ENCODE data around the gene SLC44A1. TPM values are rescaled to one million over a fixed set of nuclear protein-coding genes. Genes with fewer than 3 reads are reported as not detected.
"Not testable (repeated sequence)": the region's sequence is repeated elsewhere in the genome, so short reads cannot be mapped to it uniquely, and the experiment has no call there.

Gene SLC44A1
- total RNA-seq, 1 donor: 28.3 TPM

- no peak for DNase-seq (ENCODE audit: low read depth in 2 of 3, low spot score in 2 of 3)
These were observed 2.4 kb upstream of the SLC44A1 start for GRCh38 chr9:105242062-105242461.

- no peak for DNase-seq (ENCODE audit: low read depth in 2 of 3, low spot score in 2 of 3)
These were observed 1.9 kb upstream of the SLC44A1 start for GRCh38 chr9:105242557-105242956.

- DNase-seq (ENCODE audit: low read depth in 2 of 3, low spot score in 2 of 3): no peak
These were observed 1.3 kb upstream of the SLC44A1 start for GRCh38 chr9:105243015-105243686.

- DNase-seq (ENCODE audit: low read depth in 2 of 3, low spot score in 2 of 3): no peak
These were observed 230 bp downstream of the SLC44A1 start for GRCh38 chr9:105244734-105245028.

- DNase-seq (ENCODE audit: low read depth in 2 of 3, low spot score in 2 of 3): peak; percentile 18 to 74 (median 57)
These were observed 809 bp downstream of the SLC44A1 start for GRCh38 chr9:105245029-105245890.

- no peak for DNase-seq (ENCODE audit: low read depth in 2 of 3, low spot score in 2 of 3)
These were observed 1.4 kb downstream of the SLC44A1 start for GRCh38 chr9:105245891-105246161.

GRCh38 chr9:105246656-105247173 is 2.3 kb downstream of the SLC44A1 start:
- no peak for DNase-seq (ENCODE audit: low read depth in 2 of 3, low spot score in 2 of 3)

GRCh38 chr9:105248691-105249090 is 4.2 kb downstream of the SLC44A1 start:
- no peak for DNase-seq (ENCODE audit: low read depth in 2 of 3, low spot score in 2 of 3)

- no peak for DNase-seq (ENCODE audit: low read depth in 2 of 3, low spot score in 2 of 3)
These were observed 6.7 kb downstream of the SLC44A1 start for GRCh38 chr9:105251133-105251532.

- no peak for DNase-seq (ENCODE audit: low read depth in 2 of 3, low spot score in 2 of 3)
These were observed 7.4 kb downstream of the SLC44A1 start for GRCh38 chr9:105251733-105252404.

- DNase-seq (ENCODE audit: low read depth in 2 of 3, low spot score in 2 of 3): no peak
These were observed 7.9 kb downstream of the SLC44A1 start for GRCh38 chr9:105252405-105252756.

- DNase-seq (ENCODE audit: low read depth in 2 of 3, low spot score in 2 of 3): no peak
These were observed 9.8 kb downstream of the SLC44A1 start for GRCh38 chr9:105254226-105254625.

- DNase-seq (ENCODE audit: low read depth in 2 of 3, low spot score in 2 of 3): peak in 1 of 3 donors; percentile 36
These were observed 11.0 kb downstream of the SLC44A1 start for GRCh38 chr9:105255421-105255820.

GRCh38 chr9:105256569-105256968 is 12.1 kb downstream of the SLC44A1 start:
- DNase-seq (ENCODE audit: low read depth in 2 of 3, low spot score in 2 of 3): not testable (repeated sequence)

- DNase-seq (ENCODE audit: low read depth in 2 of 3, low spot score in 2 of 3): no peak
These were observed 13.4 kb downstream of the SLC44A1 start for GRCh38 chr9:105257809-105258208.

- DNase-seq (ENCODE audit: low read depth in 2 of 3, low spot score in 2 of 3): no peak
These were observed 13.8 kb downstream of the SLC44A1 start for GRCh38 chr9:105258225-105258737.

- no peak for DNase-seq (ENCODE audit: low read depth in 2 of 3, low spot score in 2 of 3)
These were observed 14.8 kb downstream of the SLC44A1 start for GRCh38 chr9:105259274-105259673.

GRCh38 chr9:105259731-105260612 is 15.5 kb downstream of the SLC44A1 start:
- DNase-seq (ENCODE audit: low read depth in 2 of 3, low spot score in 2 of 3): no peak

- no peak for DNase-seq (ENCODE audit: low read depth in 2 of 3, low spot score in 2 of 3)
These were observed 18.0 kb downstream of the SLC44A1 start for GRCh38 chr9:105262497-105262896.

- DNase-seq (ENCODE audit: low read depth in 2 of 3, low spot score in 2 of 3): no peak
These were observed 19.9 kb downstream of the SLC44A1 start for GRCh38 chr9:105264380-105264779.

GRCh38 chr9:105268254-105268653 is 23.8 kb downstream of the SLC44A1 start:
- not testable (repeated sequence) for DNase-seq (ENCODE audit: low read depth in 2 of 3, low spot score in 2 of 3)

Measured in hematopoietic multipotent progenitor cell (in vitro differentiated cells).